Ascending aorta (tissue), 2 donors: Measurements from ENCODE around the gene IZUMO4. TPM values are rescaled to one million over a fixed set of nuclear protein-coding genes. Genes with fewer than 3 reads are reported as not detected.

Experiments used
- DNase-seq, 2 donors: peaks; one replicate each; pipeline ENCODE4 v3.0.0-alpha.2; 2019; ENCODE audit warnings: low spot score in 2 of 2
- H3K27ac ChIP-seq, 2 donors: fragments of 200-600 bp; sonication (generic); one replicate each; pipeline ENCODE4 v1.5.1; 2016 to 2017; ENCODE audit warnings: mild to moderate bottlenecking in 1 of 2
- H3K27me3 ChIP-seq: fragments of 200-600 bp; sonication (generic); one replicate; pipeline ENCODE4 v1.5.1; 2017
- H3K36me3 ChIP-seq, 2 donors: fragments of 200-600 bp; sonication (generic); one replicate each; pipeline ENCODE4 v1.5.1; 2016
- H3K4me1 ChIP-seq, 2 donors: fragments of 200-600 bp; sonication (generic); one replicate each; pipeline ENCODE4 v1.5.1; 2016 to 2017; ENCODE audit warnings: mild to moderate bottlenecking in 1 of 2
- H3K4me3 ChIP-seq, 2 donors: fragments of 200-600 bp; sonication (generic); one replicate each; pipeline ENCODE4 v1.5.1; 2016 to 2017; ENCODE audit warnings: mild to moderate bottlenecking in 1 of 2
- H3K9me3 ChIP-seq, 2 donors: fragments of 200-600 bp; sonication (generic); one replicate each; pipeline ENCODE4 v1.5.1; 2016
- intact Hi-C: fragments of 100-400 bp; cut with DNase I; formaldehyde crosslinking; loops from one replicate; pipeline ENCODE4 v1.15.1; 2023
- total RNA-seq: library from RNA; depleted of rRNA; stranded (reverse); fragments of >200 nt; gene quantifications from one replicate; pipeline ENCODE4 v1.1.0, GENCODE V29; 2016
- TF ChIP-seq, protein P1 (sequence below), 3 experiments: fragments of 200-600 bp in 2 of 3; fragments of 450-650 bp in 1 of 3; sonication (generic) in 2 of 3; IDR thresholded peaks; one replicate each; pipeline ENCODE4 v1.5.1; 2016 to 2019; ENCODE audit warnings: antibody characterized with exemption in 3 of 3, mild to moderate bottlenecking in 1 of 3, moderate library complexity in 1 of 3

The IZUMO4 gene, protein sequence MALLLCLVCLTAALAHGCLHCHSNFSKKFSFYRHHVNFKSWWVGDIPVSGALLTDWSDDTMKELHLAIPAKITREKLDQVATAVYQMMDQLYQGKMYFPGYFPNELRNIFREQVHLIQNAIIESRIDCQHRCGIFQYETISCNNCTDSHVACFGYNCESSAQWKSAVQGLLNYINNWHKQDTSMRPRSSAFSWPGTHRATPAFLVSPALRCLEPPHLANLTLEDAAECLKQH
- not detected for total RNA-seq

DNA sequence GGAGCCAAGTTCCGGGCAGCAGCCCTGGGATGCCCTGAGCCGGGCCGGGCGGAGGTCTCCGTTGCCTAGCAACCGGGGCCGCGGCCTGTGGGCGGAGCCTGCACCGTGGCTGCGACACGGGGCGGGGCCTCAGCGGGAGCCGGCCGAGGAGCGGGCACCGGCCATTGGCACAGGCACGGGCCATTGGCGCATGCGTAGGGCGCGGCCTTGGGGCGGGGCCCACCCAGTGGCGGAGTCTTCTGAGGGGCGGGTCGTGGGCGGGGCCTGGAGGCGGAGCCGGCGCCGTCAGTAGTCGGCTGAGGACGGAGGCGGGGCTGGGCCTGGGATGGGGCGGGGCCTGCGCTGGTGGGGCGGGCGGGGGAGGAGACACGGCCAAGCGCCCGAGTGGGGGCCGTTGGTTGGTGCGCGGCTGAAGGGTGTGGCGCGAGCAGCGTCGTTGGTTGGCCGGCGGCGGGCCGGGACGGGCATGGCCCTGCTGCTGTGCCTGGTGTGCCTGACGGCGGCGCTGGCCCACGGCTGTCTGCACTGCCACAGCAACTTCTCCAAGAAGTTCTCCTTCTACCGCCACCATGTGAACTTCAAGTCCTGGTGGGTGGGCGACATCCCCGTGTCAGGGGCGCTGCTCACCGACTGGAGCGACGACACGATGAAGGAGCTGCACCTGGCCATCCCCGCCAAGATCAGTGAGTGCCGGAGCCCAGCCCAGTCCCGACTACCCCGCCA, at the start of gene IZUMO4:
Gene IZUMO4 (plus strand): TSS at position 436 of the 723 bp plus-strand sequence. CDS start 31 bp downstream, at position 467.
- no peaks in the 10 kb centered on the region for H3K9me3 ChIP-seq
- H3K27me3 ChIP-seq = no peaks in the 10 kb centered on the region
- H3K4me3 ChIP-seq = peak within 1 kb of the TSS; percentile 75 to 83
- intact Hi-C loops = loop anchor here (1.0 to 5.0 kb wide), 7 partner anchors 36 to 296 kb away; partner anchors contain the start of genes AP3D1, LSM7, MKNK2 and PLEKHJ1
- peak within 1 kb of the TSS; percentile 94 to 95 for H3K27ac ChIP-seq
- peaks cover 22 to 24% of the 10 kb centered on the region in 2 donors for H3K36me3 ChIP-seq
- peaks cover 12 to 20% of the 10 kb centered on the region in 2 donors for H3K4me1 ChIP-seq
- TF ChIP-seq, protein P1, sequence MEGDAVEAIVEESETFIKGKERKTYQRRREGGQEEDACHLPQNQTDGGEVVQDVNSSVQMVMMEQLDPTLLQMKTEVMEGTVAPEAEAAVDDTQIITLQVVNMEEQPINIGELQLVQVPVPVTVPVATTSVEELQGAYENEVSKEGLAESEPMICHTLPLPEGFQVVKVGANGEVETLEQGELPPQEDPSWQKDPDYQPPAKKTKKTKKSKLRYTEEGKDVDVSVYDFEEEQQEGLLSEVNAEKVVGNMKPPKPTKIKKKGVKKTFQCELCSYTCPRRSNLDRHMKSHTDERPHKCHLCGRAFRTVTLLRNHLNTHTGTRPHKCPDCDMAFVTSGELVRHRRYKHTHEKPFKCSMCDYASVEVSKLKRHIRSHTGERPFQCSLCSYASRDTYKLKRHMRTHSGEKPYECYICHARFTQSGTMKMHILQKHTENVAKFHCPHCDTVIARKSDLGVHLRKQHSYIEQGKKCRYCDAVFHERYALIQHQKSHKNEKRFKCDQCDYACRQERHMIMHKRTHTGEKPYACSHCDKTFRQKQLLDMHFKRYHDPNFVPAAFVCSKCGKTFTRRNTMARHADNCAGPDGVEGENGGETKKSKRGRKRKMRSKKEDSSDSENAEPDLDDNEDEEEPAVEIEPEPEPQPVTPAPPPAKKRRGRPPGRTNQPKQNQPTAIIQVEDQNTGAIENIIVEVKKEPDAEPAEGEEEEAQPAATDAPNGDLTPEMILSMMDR (IDR thresholded peaks at IDR 0.05) = peak; percentile 27 to 64 (median 55)
- DNase-seq = peak; percentile 93 to 99

DNA sequence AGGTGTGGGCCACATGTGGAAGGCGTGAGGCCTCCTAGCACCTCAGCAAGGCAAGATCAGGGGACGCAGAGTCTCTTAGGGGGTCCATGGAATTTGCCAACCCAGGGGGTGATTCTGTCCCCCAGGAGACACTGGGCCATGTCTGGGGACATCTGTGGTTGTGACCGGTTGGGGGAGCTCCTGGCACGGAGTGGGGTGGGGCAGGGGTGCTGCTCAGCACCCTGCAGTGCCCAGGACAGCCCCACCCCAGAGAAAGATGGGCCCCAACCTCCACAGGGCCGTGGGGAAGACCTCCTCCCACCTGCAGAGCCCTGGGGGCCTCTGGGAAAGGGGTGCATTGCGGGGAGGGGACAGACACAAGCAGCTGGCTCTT, 49.7 kb upstream of the IZUMO4 start:
- H3K27ac ChIP-seq = peak overlapping the region; percentile 92 to 97
- peak overlapping the region in 1 of 2 donors; percentile 98 for H3K4me3 ChIP-seq
- DNase-seq = no peak
- intact Hi-C loops = no loop called here
- TF ChIP-seq, protein P1 (IDR thresholded peaks at IDR 0.05) = no peak
- no peaks in the 10 kb centered on the region for H3K9me3 ChIP-seq
- H3K36me3 ChIP-seq = peaks cover 32 to 37% of the 10 kb centered on the region in 2 donors
- peaks cover 50 to 56% of the 10 kb centered on the region in 2 donors for H3K4me1 ChIP-seq
- no peaks in the 10 kb centered on the region for H3K27me3 ChIP-seq

DNA sequence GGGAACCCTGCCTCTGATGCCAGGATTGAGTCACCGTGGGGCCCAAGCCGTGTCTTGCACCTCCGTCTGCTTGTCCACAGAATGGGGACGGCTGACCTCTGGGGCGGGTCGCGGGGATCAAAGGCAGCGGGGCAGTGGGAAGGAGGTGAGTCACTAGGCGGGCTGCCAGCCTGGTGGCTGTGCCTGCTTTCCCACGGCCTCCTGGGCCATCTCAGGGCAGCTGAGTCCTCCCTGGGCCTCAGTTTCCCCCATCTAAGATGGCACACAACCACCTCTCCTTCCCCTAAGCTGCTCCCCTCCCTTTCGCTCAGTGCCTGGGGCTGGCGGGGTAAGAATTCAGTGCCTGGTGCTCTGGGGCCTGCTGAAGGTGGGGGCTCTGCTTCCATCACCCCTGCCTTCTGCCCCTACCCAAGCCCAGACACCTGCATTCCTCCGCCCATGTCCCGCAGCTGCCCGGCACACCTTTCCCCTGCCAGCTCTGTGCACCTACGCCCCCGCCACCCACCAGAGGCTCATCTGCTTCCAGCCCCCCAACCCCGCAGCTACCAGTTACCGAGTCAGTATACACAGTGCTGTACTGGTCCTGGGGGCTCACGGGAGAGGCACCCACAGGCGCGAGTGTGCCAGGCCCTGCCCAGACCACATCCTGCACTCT, 49.1 kb upstream of the IZUMO4 start:
- DNase-seq = no peak
- Histone ChIP-seq H3K27ac (peak overlapping the region; percentile 92 to 97), H3K4me3 (peak overlapping the region in 1 of 2 donors; percentile 98)

DNA sequence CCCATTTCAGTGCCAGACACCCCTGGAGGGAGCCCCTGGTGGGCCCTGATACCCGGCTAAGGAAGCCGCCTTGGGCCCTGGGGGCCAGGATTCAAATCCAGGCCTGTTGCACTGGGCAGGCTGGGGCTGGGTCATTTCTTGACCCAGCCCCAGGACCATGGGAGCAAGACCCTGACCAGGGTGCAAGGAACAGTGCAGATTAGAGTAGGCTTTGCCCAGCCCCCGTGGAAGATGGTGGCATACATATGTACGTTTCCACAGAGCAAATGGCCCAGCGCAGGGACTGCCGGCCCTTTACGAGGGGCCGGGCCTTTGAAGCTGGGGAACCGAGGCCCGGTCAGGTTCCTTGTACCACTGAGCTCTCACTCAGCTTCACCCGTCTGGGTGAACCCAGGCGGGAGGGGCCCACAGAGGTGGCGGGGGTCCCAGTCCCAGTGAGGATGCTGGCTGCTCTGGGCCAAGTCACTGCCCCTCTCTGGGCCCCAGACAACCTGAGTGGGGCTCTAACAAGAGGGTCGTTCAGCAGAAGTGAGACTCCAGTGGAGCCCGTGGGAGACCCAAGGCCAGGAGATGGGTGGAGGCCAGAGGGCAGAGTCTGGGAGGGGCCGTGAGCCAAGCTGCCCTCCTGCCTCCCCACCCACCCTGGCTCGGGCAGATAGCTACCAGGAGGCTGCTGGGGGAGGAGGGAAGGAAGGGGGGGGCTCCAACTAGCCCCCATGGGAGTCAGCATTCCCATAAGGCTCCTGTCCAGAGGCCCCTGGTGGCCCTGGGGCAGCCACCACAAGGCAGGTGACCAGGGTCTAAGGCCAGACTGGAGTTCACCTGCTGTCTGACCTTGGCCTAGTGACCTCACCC, 48.4 kb upstream of the IZUMO4 start:
- Histone ChIP-seq H3K4me1 (peaks cover 39 to 47% of the 10 kb centered on the region in 2 donors), H3K27me3 (no peaks in the 10 kb centered on the region), H3K36me3 (peaks cover 26 to 32% of the 10 kb centered on the region in 2 donors), H3K4me3 (peak overlapping the region; percentile 98), H3K27ac (peak overlapping the region; percentile 92 to 97), H3K9me3 (no peaks in the 10 kb centered on the region)
- TF ChIP-seq, protein P1 (IDR thresholded peaks at IDR 0.05) = no peak
- intact Hi-C loops = no loop called here
- no peak for DNase-seq

More for the DNA sequence above, 49.1 kb upstream of the IZUMO4 start:
- Histone ChIP-seq H3K27me3 (no peaks in the 10 kb centered on the region), H3K4me1 (peaks cover 47 to 54% of the 10 kb centered on the region in 2 donors), H3K9me3 (no peaks in the 10 kb centered on the region), H3K36me3 (peaks cover 32 to 34% of the 10 kb centered on the region in 2 donors)
- intact Hi-C loops = no loop called here
- TF ChIP-seq, protein P1 (IDR thresholded peaks at IDR 0.05) = no peak
